ENCODE measurements around the gene ADAMTS2.

The ADAMTS2 gene

DNA sequence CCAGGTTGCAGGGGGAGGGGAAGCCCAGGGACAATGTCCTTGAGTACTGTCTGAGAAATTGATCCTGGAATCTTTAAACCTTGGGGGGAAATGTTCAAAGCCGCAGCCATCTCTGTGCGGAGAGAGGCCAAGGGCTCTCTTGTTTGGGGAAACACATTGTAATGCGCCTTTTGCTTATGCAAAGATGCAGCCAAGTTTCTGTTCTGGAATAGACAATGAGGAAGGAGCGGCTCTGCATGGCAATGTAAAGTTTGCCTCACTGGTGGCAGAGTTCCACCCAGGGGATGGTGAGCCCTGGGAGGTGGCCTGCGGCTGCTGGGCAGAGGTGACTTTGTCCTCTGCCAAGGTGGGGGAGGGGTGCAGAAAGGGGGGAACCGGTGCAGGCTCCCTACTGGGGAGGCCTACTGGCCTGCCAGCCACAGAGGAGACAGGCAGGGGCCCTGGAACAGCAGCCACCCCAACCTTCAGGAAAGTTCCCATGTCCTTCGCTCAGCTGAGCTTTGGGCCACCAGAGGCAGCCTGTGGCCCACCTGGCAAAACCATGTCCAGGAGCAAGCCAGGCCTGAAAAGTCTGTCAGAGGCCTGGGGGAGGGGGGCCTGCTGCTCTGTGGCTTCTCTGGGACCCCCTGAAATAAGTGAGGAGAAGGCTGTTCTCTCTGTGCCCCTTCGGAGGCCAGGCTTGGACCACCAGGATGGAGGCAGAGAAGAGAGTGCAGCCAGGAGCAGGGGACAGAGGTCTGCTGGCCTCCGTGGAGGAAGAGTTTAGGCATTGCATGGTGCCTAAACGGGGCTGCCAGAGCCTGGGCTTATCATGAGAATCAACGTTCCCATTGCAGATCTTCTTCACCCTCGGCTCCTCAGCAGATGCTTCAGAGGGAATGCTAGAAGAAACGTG, 157.3 kb downstream of the ADAMTS2 start:
- DNase-seq (ENCODE audit: extremely low read depth, low read depth), result no peak

DNA sequence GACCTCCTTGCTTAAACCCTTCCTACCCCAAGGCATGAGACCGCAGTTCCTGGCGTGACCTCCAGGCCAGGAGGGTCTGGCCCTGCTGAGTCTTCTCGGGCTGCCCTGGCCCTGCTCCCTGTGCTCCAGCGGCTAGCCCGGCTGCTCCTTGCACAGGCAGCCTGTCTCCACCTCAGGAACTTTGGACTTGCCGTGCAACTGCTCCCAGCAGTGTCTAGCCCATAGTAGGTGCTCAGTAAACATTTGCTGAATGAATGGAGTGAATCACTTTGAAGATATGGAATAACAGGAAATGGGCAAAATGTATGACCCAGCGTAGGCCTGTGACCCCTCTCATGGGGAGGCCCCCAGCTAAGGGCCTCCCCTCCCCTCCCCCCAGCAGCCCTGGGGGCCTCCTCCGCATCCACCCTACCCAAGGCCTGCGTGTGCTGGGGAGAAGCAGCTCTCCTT, 158.0 kb downstream of the ADAMTS2 start:
- TF ChIP-seq, protein P1, sequence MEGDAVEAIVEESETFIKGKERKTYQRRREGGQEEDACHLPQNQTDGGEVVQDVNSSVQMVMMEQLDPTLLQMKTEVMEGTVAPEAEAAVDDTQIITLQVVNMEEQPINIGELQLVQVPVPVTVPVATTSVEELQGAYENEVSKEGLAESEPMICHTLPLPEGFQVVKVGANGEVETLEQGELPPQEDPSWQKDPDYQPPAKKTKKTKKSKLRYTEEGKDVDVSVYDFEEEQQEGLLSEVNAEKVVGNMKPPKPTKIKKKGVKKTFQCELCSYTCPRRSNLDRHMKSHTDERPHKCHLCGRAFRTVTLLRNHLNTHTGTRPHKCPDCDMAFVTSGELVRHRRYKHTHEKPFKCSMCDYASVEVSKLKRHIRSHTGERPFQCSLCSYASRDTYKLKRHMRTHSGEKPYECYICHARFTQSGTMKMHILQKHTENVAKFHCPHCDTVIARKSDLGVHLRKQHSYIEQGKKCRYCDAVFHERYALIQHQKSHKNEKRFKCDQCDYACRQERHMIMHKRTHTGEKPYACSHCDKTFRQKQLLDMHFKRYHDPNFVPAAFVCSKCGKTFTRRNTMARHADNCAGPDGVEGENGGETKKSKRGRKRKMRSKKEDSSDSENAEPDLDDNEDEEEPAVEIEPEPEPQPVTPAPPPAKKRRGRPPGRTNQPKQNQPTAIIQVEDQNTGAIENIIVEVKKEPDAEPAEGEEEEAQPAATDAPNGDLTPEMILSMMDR (IDR thresholded peaks at IDR 0.05; ENCODE audit: low read depth, low read length), result no peak; the same call in 1 of the 2 replicates
- no peak for DNase-seq (ENCODE audit: extremely low read depth, low read depth)

More for the DNA sequence above, 157.3 kb downstream of the ADAMTS2 start:
- TF ChIP-seq, protein P1 (IDR thresholded peaks at IDR 0.05; ENCODE audit: low read depth, low read length), result no peak

DNA sequence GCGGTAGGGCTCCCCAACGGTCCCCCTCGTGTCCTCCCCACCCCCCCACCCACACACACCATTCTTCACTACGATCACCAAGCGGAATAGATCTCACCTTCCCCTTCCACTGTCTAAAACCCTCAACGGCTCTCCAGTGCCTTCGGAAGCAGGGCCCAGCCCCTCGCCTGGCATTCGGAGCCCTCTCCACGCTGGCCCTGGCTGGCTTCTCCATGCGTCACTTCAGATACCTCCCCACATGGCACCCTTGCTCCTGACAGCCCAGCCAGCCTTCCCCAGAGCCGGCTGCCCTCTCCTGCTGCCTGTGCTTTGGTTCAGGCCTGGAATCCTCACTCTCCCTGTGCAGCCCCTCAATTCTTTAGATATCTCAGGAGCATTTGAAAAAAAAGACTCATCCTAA, 158.5 kb downstream of the ADAMTS2 start:
- TF ChIP-seq, protein P1 (IDR thresholded peaks at IDR 0.05; ENCODE audit: low read depth, low read length), result no peak
- DNase-seq (ENCODE audit: extremely low read depth, low read depth), result no peak

DNA sequence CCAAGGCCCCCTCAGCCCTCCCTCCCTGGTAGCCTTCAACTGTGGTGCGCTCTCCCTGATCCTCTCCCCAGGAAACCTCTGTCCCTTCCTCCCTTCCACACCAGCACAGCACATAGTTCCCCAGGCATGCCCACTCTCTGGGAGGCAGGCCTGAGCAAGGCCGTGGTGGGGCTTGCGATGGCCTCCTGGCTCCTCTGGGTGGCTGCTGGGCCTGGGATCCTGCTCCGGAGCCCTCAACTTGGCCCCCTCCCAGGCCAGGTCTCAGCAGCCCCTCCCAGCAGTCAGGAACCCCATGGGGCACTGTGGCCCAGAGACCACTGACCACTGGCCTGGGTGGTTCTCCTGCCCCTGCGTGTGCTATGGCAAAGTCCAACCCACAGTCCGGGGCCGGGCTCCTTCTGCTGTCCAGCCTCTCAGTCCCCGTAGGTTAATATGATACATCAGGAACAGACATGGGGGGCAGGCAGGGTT, 159.3 kb downstream of the ADAMTS2 start:
- DNase-seq (ENCODE audit: extremely low read depth, low read depth), result no peak
- TF ChIP-seq, protein P1 (IDR thresholded peaks at IDR 0.05; ENCODE audit: low read depth, low read length), result no peak

DNA sequence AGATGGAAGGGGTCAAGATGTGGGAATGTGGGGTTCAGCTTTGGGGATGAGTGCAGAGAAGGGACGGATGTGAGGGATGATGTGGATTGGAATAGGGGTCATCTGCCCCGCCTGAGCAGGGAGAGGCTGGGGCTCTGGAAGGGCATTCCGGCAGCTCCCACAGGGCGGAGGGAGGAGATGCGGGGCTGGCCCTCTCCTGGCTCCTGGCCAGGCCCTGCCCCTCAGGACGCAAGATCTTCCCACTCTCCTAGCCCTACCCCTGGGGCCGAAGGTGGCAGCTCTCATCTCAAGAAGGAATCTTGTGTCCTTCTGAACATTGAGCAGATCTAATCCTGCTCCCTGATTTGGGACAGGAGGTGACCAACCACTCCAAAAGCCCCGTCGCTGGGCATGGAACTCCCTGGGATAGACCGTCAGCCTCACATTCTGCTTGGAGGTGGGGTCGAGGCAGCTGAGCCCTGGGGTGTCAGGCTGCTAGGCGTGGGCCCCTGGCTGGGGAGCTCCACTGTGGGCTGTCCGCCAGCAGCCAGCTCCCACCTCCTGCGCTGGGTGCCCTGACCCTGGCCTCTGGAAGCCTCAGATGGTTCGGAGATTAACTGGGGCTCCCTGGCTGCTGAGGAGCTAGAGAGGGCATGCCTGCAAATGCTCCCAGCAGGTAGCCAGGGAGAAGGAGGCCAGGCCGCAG, 159.9 kb downstream of the ADAMTS2 start:
- DNase-seq (ENCODE audit: extremely low read depth, low read depth), result no peak
- TF ChIP-seq, protein P1 (IDR thresholded peaks at IDR 0.05; ENCODE audit: low read depth, low read length), result no peak

DNA sequence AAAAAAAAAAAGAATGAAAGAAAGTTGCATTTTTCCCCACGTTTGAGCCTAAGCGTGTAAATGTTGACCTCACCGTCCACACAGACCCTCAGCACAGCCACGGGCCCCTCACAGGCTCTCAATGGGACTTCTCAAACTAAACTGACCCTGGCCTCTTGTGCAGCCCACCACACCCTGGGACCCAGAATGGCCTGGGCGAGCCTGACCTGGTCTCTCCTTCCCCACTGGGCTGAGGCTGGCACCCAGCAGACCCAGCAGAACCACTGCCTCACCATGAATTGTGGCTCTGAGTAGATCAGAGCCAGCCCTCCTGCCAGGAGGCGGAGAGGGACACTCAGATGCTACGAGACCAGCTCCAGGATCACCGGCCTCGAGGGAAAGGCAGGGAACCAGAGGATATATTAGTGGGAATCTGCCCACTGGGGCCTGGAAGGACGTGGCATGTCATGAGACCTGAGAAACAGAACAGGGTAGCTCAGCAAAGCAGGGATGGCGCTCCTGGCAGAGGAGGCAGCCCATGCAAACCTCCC, 160.7 kb downstream of the ADAMTS2 start:
- TF ChIP-seq, protein P1 (IDR thresholded peaks at IDR 0.05; ENCODE audit: low read depth, low read length), result no peak

More for the DNA sequence above, 160.7 kb downstream of the ADAMTS2 start:
- no peak for DNase-seq (ENCODE audit: extremely low read depth, low read depth)
